ENCODE measurements around the gene MCM5. TPM values are rescaled to one million over a fixed set of nuclear protein-coding genes. Genes with fewer than 3 reads are reported as not detected.
A peak's percentile ranks its signal among the peaks of the same experiment; 100 is the strongest.

MCM5 gene
- polyA plus RNA-seq, 1 donor from 2014 or later: 78.2 TPM

- Mint-ChIP-seq H3K27me3 (no peaks in the 10 kb centered on the region), H3K9me3 (no peaks in the 10 kb centered on the region), H3K27ac (peak overlapping the region in 1 of 3 donors; percentile 75), H3K36me3 (peaks cover 4% of the 10 kb centered on the region), H3K4me1 (peaks cover 24 to 31% (median 27%) of the 10 kb centered on the region in 3 donors), H3K4me3 (peak overlapping the region in 1 of 4 donors; percentile 65)
Measured at GRCh38 chr22:35403356-35403755, 3.4 kb downstream of the MCM5 start.

GRCh38 chr22:35404176-35404575 is 4.2 kb downstream of the MCM5 start:
- H3K9me3 Mint-ChIP-seq: no peaks in the 10 kb centered on the region
- H3K27ac Mint-ChIP-seq: peak overlapping the region in 1 of 3 donors; percentile 75
- H3K27me3 Mint-ChIP-seq: no peaks in the 10 kb centered on the region
- peaks cover 24 to 31% (median 26%) of the 10 kb centered on the region in 3 donors for H3K4me1 Mint-ChIP-seq
- peak overlapping the region in 1 of 4 donors; percentile 43 for H3K4me3 Mint-ChIP-seq
- peaks cover 4% of the 10 kb centered on the region for H3K36me3 Mint-ChIP-seq

- no peaks in the 10 kb centered on the region for H3K9me3 Mint-ChIP-seq
- no peak overlapping the region for H3K4me3 Mint-ChIP-seq
- H3K27me3 Mint-ChIP-seq: no peaks in the 10 kb centered on the region
- peaks cover 7% of the 10 kb centered on the region for H3K36me3 Mint-ChIP-seq
- H3K27ac Mint-ChIP-seq: peak overlapping the region in 2 of 3 donors; percentile 74 to 80
- peaks cover 31 to 34% (median 33%) of the 10 kb centered on the region in 3 donors for H3K4me1 Mint-ChIP-seq
Measured at GRCh38 chr22:35406443-35406842, 6.5 kb downstream of the MCM5 start.

- Mint-ChIP-seq H3K36me3 (peaks cover 9% of the 10 kb centered on the region), H3K27me3 (no peaks in the 10 kb centered on the region), H3K9me3 (no peaks in the 10 kb centered on the region), H3K4me1 (peaks cover 27 to 38% (median 37%) of the 10 kb centered on the region in 3 donors), H3K4me3 (peak overlapping the region in 1 of 4 donors; percentile 51), H3K27ac (peak overlapping the region; percentile 7 to 76 (median 74))
Measured at GRCh38 chr22:35407362-35407761, 7.4 kb downstream of the MCM5 start.

- Mint-ChIP-seq H3K36me3 (peaks cover 7% of the 10 kb centered on the region), H3K9me3 (no peaks in the 10 kb centered on the region), H3K4me3 (peak overlapping the region; percentile 34 to 89 (median 50)), H3K4me1 (peaks cover 27 to 35% (median 32%) of the 10 kb centered on the region in 3 donors), H3K27me3 (no peaks in the 10 kb centered on the region), H3K27ac (peak overlapping the region; percentile 91 to 98 (median 96))
Measured at GRCh38 chr22:35409783-35410662, 10.1 kb downstream of the MCM5 start.

- H3K4me1 Mint-ChIP-seq: peaks cover 27 to 35% (median 32%) of the 10 kb centered on the region in 3 donors
- H3K9me3 Mint-ChIP-seq: no peaks in the 10 kb centered on the region
- peak overlapping the region; percentile 52 to 92 (median 82) for H3K4me3 Mint-ChIP-seq
- H3K27ac Mint-ChIP-seq: peak overlapping the region; percentile 91 to 98 (median 96)
- no peaks in the 10 kb centered on the region for H3K27me3 Mint-ChIP-seq
- peaks cover 7% of the 10 kb centered on the region for H3K36me3 Mint-ChIP-seq
Measured at GRCh38 chr22:35410663-35411034, 10.7 kb downstream of the MCM5 start.

- no peaks in the 10 kb centered on the region for H3K9me3 Mint-ChIP-seq
- H3K4me3 Mint-ChIP-seq: peak overlapping the region; percentile 52 to 92 (median 82)
- peak overlapping the region; percentile 91 to 98 (median 96) for H3K27ac Mint-ChIP-seq
- H3K36me3 Mint-ChIP-seq: peaks cover 8% of the 10 kb centered on the region
- H3K27me3 Mint-ChIP-seq: no peaks in the 10 kb centered on the region
- peaks cover 27 to 35% (median 32%) of the 10 kb centered on the region in 3 donors for H3K4me1 Mint-ChIP-seq
Measured at GRCh38 chr22:35411102-35411501, 11.2 kb downstream of the MCM5 start.

- H3K4me1 Mint-ChIP-seq: peaks cover 15 to 28% (median 27%) of the 10 kb centered on the region in 3 donors
- peaks cover 9% of the 10 kb centered on the region for H3K36me3 Mint-ChIP-seq
Measured at GRCh38 chr22:35413624-35414023, 13.7 kb downstream of the MCM5 start.

GRCh38 chr22:35417606-35418005 is 17.7 kb downstream of the MCM5 start:
- H3K27ac Mint-ChIP-seq: no peak overlapping the region
- no peaks in the 10 kb centered on the region for H3K27me3 Mint-ChIP-seq
- H3K9me3 Mint-ChIP-seq: no peaks in the 10 kb centered on the region
- H3K4me3 Mint-ChIP-seq: no peak overlapping the region
- H3K4me1 Mint-ChIP-seq: peaks cover 0 to 5% (median 0%) of the 10 kb centered on the region in 3 donors
- peaks cover 3% of the 10 kb centered on the region for H3K36me3 Mint-ChIP-seq

More at GRCh38 chr22:35413624-35414023, 13.7 kb downstream of the MCM5 start:
- Mint-ChIP-seq H3K9me3 (no peaks in the 10 kb centered on the region), H3K4me3 (no peak overlapping the region), H3K27me3 (no peaks in the 10 kb centered on the region), H3K27ac (no peak overlapping the region)

GRCh38 chr22:35418088-35418487 is 18.1 kb downstream of the MCM5 start:
- H3K36me3 Mint-ChIP-seq: peaks cover 3% of the 10 kb centered on the region
- H3K27me3 Mint-ChIP-seq: no peaks in the 10 kb centered on the region

GRCh38 chr22:35418731-35419130 is 18.8 kb downstream of the MCM5 start:
- Mint-ChIP-seq H3K27ac (no peak overlapping the region), H3K9me3 (no peaks in the 10 kb centered on the region), H3K27me3 (no peaks in the 10 kb centered on the region), H3K36me3 (peaks cover 3% of the 10 kb centered on the region), H3K4me3 (no peak overlapping the region), H3K4me1 (peaks cover 0 to 5% (median 0%) of the 10 kb centered on the region in 3 donors)

More at GRCh38 chr22:35418088-35418487, 18.1 kb downstream of the MCM5 start:
- no peaks in the 10 kb centered on the region for H3K9me3 Mint-ChIP-seq
- no peak overlapping the region for H3K27ac Mint-ChIP-seq
- H3K4me1 Mint-ChIP-seq: peaks cover 0 to 5% (median 0%) of the 10 kb centered on the region in 3 donors
- H3K4me3 Mint-ChIP-seq: no peak overlapping the region

- Mint-ChIP-seq H3K27me3 (no peaks in the 10 kb centered on the region), H3K4me1 (peaks cover 0 to 5% (median 0%) of the 10 kb centered on the region in 3 donors), H3K36me3 (peaks cover 3% of the 10 kb centered on the region), H3K27ac (no peak overlapping the region), H3K4me3 (no peak overlapping the region), H3K9me3 (no peaks in the 10 kb centered on the region)
Measured at GRCh38 chr22:35419756-35420155, 19.8 kb downstream of the MCM5 start.

GRCh38 chr22:35421121-35421520 is 21.2 kb downstream of the MCM5 start:
- no peaks in the 10 kb centered on the region for H3K27me3 Mint-ChIP-seq
- H3K36me3 Mint-ChIP-seq: peaks cover 2% of the 10 kb centered on the region
- no peaks in the 10 kb centered on the region for H3K9me3 Mint-ChIP-seq
- peaks cover 0 to 5% (median 4%) of the 10 kb centered on the region in 3 donors for H3K4me1 Mint-ChIP-seq
- no peak overlapping the region for H3K27ac Mint-ChIP-seq
- no peak overlapping the region for H3K4me3 Mint-ChIP-seq

GRCh38 chr22:35422145-35422544 is 22.2 kb downstream of the MCM5 start:
- H3K4me3 Mint-ChIP-seq: no peak overlapping the region
- no peaks in the 10 kb centered on the region for H3K9me3 Mint-ChIP-seq
- H3K36me3 Mint-ChIP-seq: no peaks in the 10 kb centered on the region
- peak overlapping the region in 1 of 3 donors; percentile 4 for H3K27ac Mint-ChIP-seq
- no peaks in the 10 kb centered on the region for H3K27me3 Mint-ChIP-seq
- H3K4me1 Mint-ChIP-seq: peaks cover 0 to 8% (median 2%) of the 10 kb centered on the region in 3 donors

GRCh38 chr22:35422936-35423335 is 23.0 kb downstream of the MCM5 start:
- no peaks in the 10 kb centered on the region for H3K36me3 Mint-ChIP-seq
- H3K4me3 Mint-ChIP-seq: no peak overlapping the region
- no peaks in the 10 kb centered on the region for H3K27me3 Mint-ChIP-seq
- no peak overlapping the region for H3K27ac Mint-ChIP-seq
- peaks cover 0 to 8% (median 2%) of the 10 kb centered on the region in 3 donors for H3K4me1 Mint-ChIP-seq
- no peaks in the 10 kb centered on the region for H3K9me3 Mint-ChIP-seq

Data from IgD-negative memory B cell (primary cell).